Thyroid gland (tissue), 4 donors: ENCODE measurements around the gene CIAO3.

Source experiments
- CTCF ChIP-seq, 6 experiments: fragments of 200-600 bp in 3 of 6; fragments of 450-650 bp in 3 of 6; sonication (generic) in 3 of 6; IDR thresholded peaks; one replicate each; pipeline ENCODE4 v1.5.1; 2016 to 2019; ENCODE audit warnings: antibody characterized with exemption in 6 of 6, mild to moderate bottlenecking in 2 of 6, inconsistent platforms in 1 of 6, moderate library complexity in 1 of 6
- POLR2A ChIP-seq, 2 donors: fragments of 450-650 bp; IDR thresholded peaks; one replicate each; pipeline ENCODE4 v1.6.1; 2017; ENCODE audit warnings: antibody characterized with exemption in 2 of 2, mild to moderate bottlenecking in 2 of 2, moderate library complexity in 1 of 2

- no peak for TF ChIP-seq POLR2A (IDR thresholded peaks at IDR 0.05)
- TF ChIP-seq CTCF (IDR thresholded peaks at IDR 0.05): no peak
Measured at GRCh38 chr16:704552-705380, 36.0 kb downstream of the CIAO3 start.
